DMS53 treated with DMSO at 0.1 percent for 48 hours (cell line): ENCODE results near the gene AUTS2.

ENCODE experiments used
- DNase-seq: peaks from one replicate; lab custom pipeline; 2025; ENCODE audit not compliant: unreplicated experiment; lab: John Stamatoyannopoulos, UW

Gene AUTS2

GRCh38 chr7:70432567-70433001 is 834.3 kb downstream of the AUTS2 start:
- DNase-seq: no peak

GRCh38 chr7:70434376-70434775 is 836.1 kb downstream of the AUTS2 start:
- no peak for DNase-seq

- no peak for DNase-seq
Observed at GRCh38 chr7:70434821-70435220, 836.5 kb downstream of the AUTS2 start.

- no peak for DNase-seq
Observed at GRCh38 chr7:70435634-70436033, 837.4 kb downstream of the AUTS2 start.

- no peak for DNase-seq
Observed at GRCh38 chr7:70436790-70437350, 838.6 kb downstream of the AUTS2 start.

- DNase-seq: no peak
Observed at GRCh38 chr7:70439651-70440050, 841.4 kb downstream of the AUTS2 start.

- DNase-seq: no peak
Observed at GRCh38 chr7:70446448-70447143, 848.3 kb downstream of the AUTS2 start.

- no peak for DNase-seq
Observed at GRCh38 chr7:70448312-70448906, 850.1 kb downstream of the AUTS2 start.

GRCh38 chr7:70450731-70451130 is 852.5 kb downstream of the AUTS2 start:
- DNase-seq: no peak

GRCh38 chr7:70455925-70456324 is 857.6 kb downstream of the AUTS2 start:
- no peak for DNase-seq

GRCh38 chr7:70456719-70457118 is 858.4 kb downstream of the AUTS2 start:
- no peak for DNase-seq

GRCh38 chr7:70457482-70457881 is 859.2 kb downstream of the AUTS2 start:
- DNase-seq: no peak

- DNase-seq: no peak
Observed at GRCh38 chr7:70457883-70458680, 859.8 kb downstream of the AUTS2 start.

GRCh38 chr7:70458745-70459144 is 860.5 kb downstream of the AUTS2 start:
- DNase-seq: no peak

GRCh38 chr7:70459546-70459945 is 861.3 kb downstream of the AUTS2 start:
- no peak for DNase-seq

- DNase-seq: no peak
Observed at GRCh38 chr7:70460071-70460470, 861.8 kb downstream of the AUTS2 start.

- DNase-seq: no peak
Observed at GRCh38 chr7:70460562-70460961, 862.3 kb downstream of the AUTS2 start.

- DNase-seq: no peak
Observed at GRCh38 chr7:70463352-70463938, 865.2 kb downstream of the AUTS2 start.

- no peak for DNase-seq
Observed at GRCh38 chr7:70466725-70467364, 868.6 kb downstream of the AUTS2 start.

GRCh38 chr7:70470746-70471145 is 872.5 kb downstream of the AUTS2 start:
- DNase-seq: no peak
